Left lung (tissue), 10 donors: ENCODE measurements around the gene RXFP2. TPM values are rescaled to one million over a fixed set of nuclear protein-coding genes. Genes with fewer than 3 reads are reported as not detected.

Experiments used
- ATAC-seq: fragments of 200-7000 bp; cut with Tn5 transposase; one replicate; pipeline ENCODE4 v1.9.1; 2020; ENCODE audit warnings: moderate library complexity
- DNase-seq, 4 donors: peaks; one replicate each; pipeline ENCODE4 v3.0.0-alpha.2; 2013 to 2020
- H3K27ac ChIP-seq, 2 donors: fragments of 200-600 bp; sonication (generic) in 1 of 2; one replicate each; pipeline versions ENCODE4 v1.5.0 to v1.8.0; 2020 to 2021
- H3K27me3 ChIP-seq, 2 donors: fragments of 200-600 bp; sonication (generic) in 1 of 2; one replicate each; pipeline versions ENCODE4 v1.5.0 to v1.8.0; 2020 to 2021
- H3K36me3 ChIP-seq, 2 donors: fragments of 200-600 bp; sonication (generic) in 1 of 2; one replicate each; pipeline versions ENCODE4 v1.5.0 to v1.8.0; 2020 to 2021
- H3K4me1 ChIP-seq, 2 donors: fragments of 200-600 bp; one replicate each; pipeline ENCODE4 v1.8.0; 2021
- H3K4me3 ChIP-seq, 2 donors: fragments of 200-600 bp; sonication (generic) in 1 of 2; one replicate each; pipeline versions ENCODE4 v1.5.0 to v1.8.0; 2020 to 2021; ENCODE audit warnings: mild to moderate bottlenecking in 1 of 2
- H3K9me3 ChIP-seq, 2 donors: fragments of 200-600 bp; sonication (generic) in 1 of 2; one replicate each; pipeline versions ENCODE4 v1.5.0 to v1.8.0; 2020 to 2021
- intact Hi-C, 2 donors: fragments of 100-400 bp; cut with DNase I; formaldehyde crosslinking; loops; one replicate each; pipeline versions ENCODE4 v1.11.2 to v1.14.2; 2022
- polyA plus RNA-seq, 6 donors: library from polyadenylated mRNA; unstranded; fragments of 120-200 nt; gene quantifications; one replicate each; pipeline ENCODE4 v1.2.1, GENCODE V29; 2013; ENCODE audit not compliant: insufficient read length in 6 of 6
- total RNA-seq, 2 donors: library from RNA; stranded (reverse); fragmentation: NEBNext Ultra II Directional; extraction: Animal tissue kit (Norgen Biotek cat#: 25700); gene quantifications; one replicate each; pipeline ENCODE4 v1.2.1, GENCODE V29; 2021
- TF ChIP-seq, protein P1 (sequence below), 2 donors: fragments of 200-600 bp; sonication (generic) in 1 of 2; IDR thresholded peaks; one replicate each; pipeline versions ENCODE4 v1.5.0 to v1.8.0; 2021; ENCODE audit warnings: antibody characterized with exemption in 2 of 2
- donor health status: DM: no; HTN: yes; CAD: no.
- donor health status: DM: no; HTN: no; CAD: no.

Gene RXFP2
- total and polyA plus RNA-seq, 8 donors, result not detected

DNA sequence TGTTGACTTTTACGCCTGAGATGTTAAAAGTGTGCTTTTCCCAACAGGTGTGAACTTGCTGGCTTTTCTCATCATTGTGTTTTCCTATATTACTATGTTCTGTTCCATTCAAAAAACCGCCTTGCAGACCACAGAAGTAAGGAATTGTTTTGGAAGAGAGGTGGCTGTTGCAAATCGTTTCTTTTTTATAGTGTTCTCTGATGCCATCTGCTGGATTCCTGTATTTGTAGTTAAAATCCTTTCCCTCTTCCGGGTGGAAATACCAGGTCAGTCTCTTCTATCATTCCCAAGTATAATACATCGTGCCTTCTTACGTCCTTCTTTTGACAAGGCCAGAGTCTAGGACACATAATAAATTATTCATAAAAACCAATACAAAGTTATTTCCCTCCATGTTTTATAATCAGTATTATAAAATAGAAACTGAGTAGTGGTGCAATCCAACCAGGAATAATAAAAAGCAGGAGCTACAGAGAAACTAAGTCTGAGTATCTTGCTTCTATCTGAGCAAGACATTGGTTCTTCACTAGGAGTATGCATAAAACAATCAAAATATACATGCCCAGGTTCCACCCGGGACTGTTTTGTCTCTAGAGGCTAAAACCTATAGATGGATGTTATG lies 57.9 kb downstream of the RXFP2 start:
- DNase-seq (peak in 2 of 4 donors; percentile 17 to 39), ATAC-seq (peak; percentile 74)
- H3K9me3 ChIP-seq, result no peaks in the 10 kb centered on the region
- intact Hi-C loops, result no loop called here
- H3K4me3 ChIP-seq, result no peak overlapping the region
- peaks cover 0 to 9% of the 10 kb centered on the region in 2 donors for H3K4me1 ChIP-seq
- H3K36me3 ChIP-seq, result no peaks in the 10 kb centered on the region
- TF ChIP-seq, protein P1, sequence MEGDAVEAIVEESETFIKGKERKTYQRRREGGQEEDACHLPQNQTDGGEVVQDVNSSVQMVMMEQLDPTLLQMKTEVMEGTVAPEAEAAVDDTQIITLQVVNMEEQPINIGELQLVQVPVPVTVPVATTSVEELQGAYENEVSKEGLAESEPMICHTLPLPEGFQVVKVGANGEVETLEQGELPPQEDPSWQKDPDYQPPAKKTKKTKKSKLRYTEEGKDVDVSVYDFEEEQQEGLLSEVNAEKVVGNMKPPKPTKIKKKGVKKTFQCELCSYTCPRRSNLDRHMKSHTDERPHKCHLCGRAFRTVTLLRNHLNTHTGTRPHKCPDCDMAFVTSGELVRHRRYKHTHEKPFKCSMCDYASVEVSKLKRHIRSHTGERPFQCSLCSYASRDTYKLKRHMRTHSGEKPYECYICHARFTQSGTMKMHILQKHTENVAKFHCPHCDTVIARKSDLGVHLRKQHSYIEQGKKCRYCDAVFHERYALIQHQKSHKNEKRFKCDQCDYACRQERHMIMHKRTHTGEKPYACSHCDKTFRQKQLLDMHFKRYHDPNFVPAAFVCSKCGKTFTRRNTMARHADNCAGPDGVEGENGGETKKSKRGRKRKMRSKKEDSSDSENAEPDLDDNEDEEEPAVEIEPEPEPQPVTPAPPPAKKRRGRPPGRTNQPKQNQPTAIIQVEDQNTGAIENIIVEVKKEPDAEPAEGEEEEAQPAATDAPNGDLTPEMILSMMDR (IDR thresholded peaks at IDR 0.05), result peak; percentile 21 to 26
- H3K27me3 ChIP-seq, result no peaks in the 10 kb centered on the region
- no peak overlapping the region for H3K27ac ChIP-seq

DNA sequence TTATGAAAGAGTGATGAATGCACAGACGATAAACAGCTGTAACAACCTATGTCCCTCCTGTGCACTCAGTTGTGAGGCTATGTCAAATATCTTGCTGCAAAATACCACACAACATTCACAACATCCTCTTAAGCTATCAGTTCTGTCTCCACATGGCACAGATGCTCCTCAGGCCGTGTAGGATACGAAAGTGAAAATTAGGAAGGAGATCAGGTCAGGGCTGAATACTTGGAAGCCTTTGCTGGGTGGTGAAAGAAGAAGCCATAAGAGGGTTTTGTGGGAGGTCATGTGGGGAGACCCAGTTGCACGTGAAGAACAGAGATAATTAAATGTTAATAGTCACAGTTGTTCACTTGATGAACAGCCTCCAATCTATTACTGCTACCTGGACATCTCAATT lies 58.9 kb downstream of the RXFP2 start:
- TF ChIP-seq, protein P1 (IDR thresholded peaks at IDR 0.05), result no peak

DNA sequence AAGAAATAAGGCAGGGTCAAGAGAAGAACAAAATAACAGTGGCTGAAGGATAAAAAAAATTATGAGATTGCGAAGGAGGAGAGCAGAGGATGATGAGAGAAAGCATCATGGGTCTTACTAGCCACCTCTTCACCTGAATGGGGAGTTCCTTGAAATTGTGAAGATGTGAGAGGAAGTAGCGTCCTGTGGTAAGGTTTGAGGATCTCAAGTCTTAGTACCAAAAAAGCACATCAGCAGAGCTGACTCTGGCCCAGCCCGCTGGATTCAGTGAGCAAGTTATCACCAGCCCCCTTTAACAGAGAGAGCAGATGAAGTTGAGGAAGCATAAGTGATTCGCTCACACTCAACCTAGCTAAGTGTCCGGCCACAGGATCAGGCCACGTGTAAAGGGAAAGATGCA lies 61.8 kb downstream of the RXFP2 start:
- no peaks in the 10 kb centered on the region for H3K27me3 ChIP-seq
- H3K36me3 ChIP-seq, result no peaks in the 10 kb centered on the region
- no peak overlapping the region for H3K27ac ChIP-seq
- H3K4me1 ChIP-seq, result peaks cover 0 to 35% of the 10 kb centered on the region in 2 donors
- intact Hi-C loops, result no loop called here
- no peak overlapping the region for H3K4me3 ChIP-seq
- H3K9me3 ChIP-seq, result no peaks in the 10 kb centered on the region
- ATAC-seq, result no peak
- TF ChIP-seq, protein P1 (IDR thresholded peaks at IDR 0.05), result no peak
- DNase-seq, result no peak

More for the DNA sequence above, 58.9 kb downstream of the RXFP2 start:
- H3K36me3 ChIP-seq, result no peaks in the 10 kb centered on the region
- no peaks in the 10 kb centered on the region for H3K9me3 ChIP-seq
- H3K27ac ChIP-seq, result no peak overlapping the region
- intact Hi-C loops, result no loop called here
- H3K4me1 ChIP-seq, result peaks cover 0 to 18% of the 10 kb centered on the region in 2 donors
- ATAC-seq, result peak; percentile 44
- no peak for DNase-seq
- no peak overlapping the region for H3K4me3 ChIP-seq
- H3K27me3 ChIP-seq, result no peaks in the 10 kb centered on the region

DNA sequence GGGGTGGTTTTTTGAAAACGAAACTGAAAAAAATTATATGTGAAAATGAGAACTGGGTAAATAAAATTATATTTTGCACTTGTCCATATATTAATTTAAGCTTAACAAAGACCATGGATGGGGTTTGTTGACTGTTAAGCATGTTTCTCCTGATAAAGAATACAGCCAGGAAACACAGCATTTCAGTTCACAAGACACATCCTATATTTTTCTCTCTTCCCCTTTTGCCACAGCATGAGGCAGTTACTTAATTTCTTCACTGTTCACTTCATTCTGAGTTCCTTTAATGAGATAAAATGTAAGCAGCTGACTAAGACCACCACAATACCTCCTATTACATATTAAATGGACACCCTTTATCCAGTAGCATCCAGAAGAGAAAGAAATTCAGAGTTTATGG lies 64.0 kb downstream of the RXFP2 start:
- Histone ChIP-seq H3K4me1 (peaks cover 0 to 43% of the 10 kb centered on the region in 2 donors), H3K36me3 (no peaks in the 10 kb centered on the region), H3K27ac (peak overlapping the region in 1 of 2 donors; percentile 53), H3K4me3 (no peak overlapping the region), H3K9me3 (no peaks in the 10 kb centered on the region), H3K27me3 (no peaks in the 10 kb centered on the region)
- TF ChIP-seq, protein P1 (IDR thresholded peaks at IDR 0.05), result no peak
- intact Hi-C loops, result no loop called here
- DNase-seq (no peak), ATAC-seq (no peak)

DNA sequence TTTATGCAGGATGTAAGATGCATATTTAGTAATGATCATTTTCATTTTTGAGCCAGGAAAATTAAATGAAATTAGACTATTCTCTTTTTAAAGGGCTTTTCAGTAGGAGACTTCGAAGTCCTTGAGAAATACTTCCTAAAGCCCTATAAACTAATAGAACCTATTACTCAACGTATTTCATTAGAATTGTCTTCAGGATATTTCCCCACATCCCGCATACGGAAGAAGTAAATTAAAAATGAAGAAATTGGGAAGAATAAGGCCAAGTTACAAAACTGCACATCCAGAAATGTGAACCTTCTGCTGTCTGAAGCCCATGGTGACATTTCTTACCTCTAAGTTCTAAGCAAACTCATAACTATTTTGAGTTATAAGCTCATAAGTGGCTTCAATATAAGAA lies 66.5 kb downstream of the RXFP2 start:
- H3K36me3 ChIP-seq, result no peaks in the 10 kb centered on the region
- DNase-seq, result no peak
- TF ChIP-seq, protein P1 (IDR thresholded peaks at IDR 0.05), result no peak
- H3K9me3 ChIP-seq, result peaks cover 0 to 13% of the 10 kb centered on the region in 2 donors
- intact Hi-C loops, result no loop called here
- H3K27me3 ChIP-seq, result no peaks in the 10 kb centered on the region
- ATAC-seq, result no peak
- H3K4me1 ChIP-seq, result peaks cover 0 to 43% of the 10 kb centered on the region in 2 donors
- H3K4me3 ChIP-seq, result no peak overlapping the region
- peak overlapping the region in 1 of 2 donors; percentile 74 for H3K27ac ChIP-seq
